WTC11 (cell line): ENCODE results near the gene MTMR8. TPM values are rescaled to one million over a fixed set of nuclear protein-coding genes. Genes with fewer than 3 reads are reported as not detected.
"Not testable (repeated sequence)": the region's sequence is repeated elsewhere in the genome, so short reads cannot be mapped to it uniquely, and the experiment has no call there.

Source experiments
- ATAC-seq: fragments of 200-7000 bp; cut with Tn5 transposase; 2 replicates; pipeline ENCODE4 v1.10.0; 2021; ENCODE audit warnings: mild to moderate bottlenecking, moderate library complexity
- CTCF ChIA-PET: fragments of 300-600 bp; sonication (Branson Sonifier 250); formaldehyde crosslinking; loops from one replicate; lab custom pipeline; 2021; ENCODE audit warnings: antibody characterized with exemption; lab: Charles Lee
- POLR2A ChIA-PET: fragments of 350-600 bp; sonication (Branson Sonifier 250); formaldehyde crosslinking; loops from one replicate; lab custom pipeline; 2021; ENCODE audit warnings: antibody characterized with exemption; lab: Charles Lee
- DNase-seq: peaks from one replicate; pipeline ENCODE4 v3.0.0; 2021; ENCODE audit warnings: low spot score
- H3K27ac Mint-ChIP-seq: 2 replicates; pipeline ENCODE4 v1.8.0; 2021; ENCODE audit warnings: mixed read lengths
- H3K27me3 Mint-ChIP-seq: 2 replicates; pipeline ENCODE4 v1.8.0; 2021; ENCODE audit warnings: low read depth, mild to moderate bottlenecking, moderate library complexity, mixed read lengths
- H3K36me3 Mint-ChIP-seq: 2 replicates; pipeline ENCODE4 v1.8.0; 2021; ENCODE audit warnings: mixed read lengths
- H3K4me1 Mint-ChIP-seq: 2 replicates; pipeline ENCODE4 v1.8.0; 2022; ENCODE audit warnings: mixed read lengths
- H3K4me3 Mint-ChIP-seq: 2 replicates; pipeline ENCODE4 v1.8.0; 2021; ENCODE audit warnings: mild to moderate bottlenecking, moderate library complexity, mixed read lengths
- H3K9me3 Mint-ChIP-seq: 2 replicates; pipeline ENCODE4 v1.8.0; 2021; ENCODE audit warnings: mixed read lengths
- E2F1 ChIP-seq: sonication (generic); formaldehyde crosslinking; IDR thresholded peaks from 2 replicates; pipeline ENCODE4 v1.8.0; 2022; ENCODE audit warnings: mild to moderate bottlenecking, missing genetic modification reagents
- EMX1 ChIP-seq: fragments of 250-450 bp; sonication (Bioruptor Pico); IDR thresholded peaks from 2 replicates; pipeline ENCODE4 v1.8.0; 2021; ENCODE audit warnings: mild to moderate bottlenecking
- HMGXB4 ChIP-seq: sonication (generic); formaldehyde crosslinking; IDR thresholded peaks from 2 replicates; pipeline ENCODE4 v1.8.1; 2023; ENCODE audit warnings: mild to moderate bottlenecking, moderate library complexity, missing genetic modification reagents
- IRF2 ChIP-seq: sonication (generic); formaldehyde crosslinking; IDR thresholded peaks from 2 replicates; pipeline ENCODE4 v1.8.0; 2022; ENCODE audit warnings: low read depth, missing genetic modification reagents, borderline replicate concordance
- NR1H2 ChIP-seq: sonication (generic); formaldehyde crosslinking; IDR thresholded peaks from 2 replicates; pipeline ENCODE4 v1.9.0; 2021; ENCODE audit warnings: mild to moderate bottlenecking, moderate library complexity, missing genetic modification reagents
- SMAD3 ChIP-seq: sonication (generic); formaldehyde crosslinking; IDR thresholded peaks from 2 replicates; pipeline ENCODE4 v1.8.0; 2022; ENCODE audit warnings: missing genetic modification reagents, mild to moderate bottlenecking, borderline replicate concordance
- ZBTB21 ChIP-seq: sonication (generic); formaldehyde crosslinking; IDR thresholded peaks from 2 replicates; pipeline ENCODE4 v1.8.1; 2023; ENCODE audit warnings: mild to moderate bottlenecking, missing genetic modification reagents, borderline replicate concordance
- ZNF423 ChIP-seq: fragments of 250-450 bp; sonication (Bioruptor Pico); IDR thresholded peaks from 2 replicates; pipeline ENCODE4 v2.1.2; 2022; ENCODE audit warnings: mild to moderate bottlenecking, moderate library complexity
- total RNA-seq: library from RNA; stranded (reverse); gene quantifications from 3 replicates; pipeline ENCODE4 v1.2.3, GENCODE V29; 2021
- TF ChIP-seq, protein P1 (sequence below): fragments of 250-450 bp; sonication (Bioruptor Pico); IDR thresholded peaks from 2 replicates; pipeline ENCODE4 v2.1.2; 2022; ENCODE audit warnings: mild to moderate bottlenecking, moderate library complexity
- TF ChIP-seq, protein P2 (sequence below): fragments of 250-450 bp; sonication (Bioruptor Pico); IDR thresholded peaks from 2 replicates; pipeline ENCODE4 v1.8.0; 2021; ENCODE audit warnings: mild to moderate bottlenecking
- TF ChIP-seq, protein P3 (sequence below): fragments of 250-450 bp; sonication (Bioruptor Pico); IDR thresholded peaks from 2 replicates; pipeline ENCODE4 v1.9.0; 2021; ENCODE audit warnings: mild to moderate bottlenecking
- TF ChIP-seq, protein P4 (sequence below): sonication (generic); formaldehyde crosslinking; conservative IDR thresholded peaks from 2 replicates; pipeline ENCODE4 v1.8.1; 2022; ENCODE audit warnings: mild to moderate bottlenecking, missing genetic modification reagents

The MTMR8 gene
- total RNA-seq, 1 experiment from 2014 or later, result 7.1 TPM

GRCh38 chrX:64427281-64427680 is 32.0 kb upstream of the MTMR8 start:
- peaks cover 36% of the 10 kb centered on the region for H3K4me1 Mint-ChIP-seq
- ATAC-seq, result no peak
- ChIA-PET POLR2A (no interaction called here), CTCF (interaction anchor here (0.7 kb wide), 1 partner anchor 34 kb away, joined by 4 read pairs; no protein-coding TSS in a partner anchor)
- no peaks in the 10 kb centered on the region; the same call in 1 of the 2 replicates for H3K27me3 Mint-ChIP-seq
- peaks cover 8% of the 10 kb centered on the region for H3K36me3 Mint-ChIP-seq
- no peak overlapping the region for H3K4me3 Mint-ChIP-seq
- TF ChIP-seq NR1H2, result no peak
- TF ChIP-seq HMGXB4 (CRISPR knock-in tag), result no peak
- TF ChIP-seq, protein P1, sequence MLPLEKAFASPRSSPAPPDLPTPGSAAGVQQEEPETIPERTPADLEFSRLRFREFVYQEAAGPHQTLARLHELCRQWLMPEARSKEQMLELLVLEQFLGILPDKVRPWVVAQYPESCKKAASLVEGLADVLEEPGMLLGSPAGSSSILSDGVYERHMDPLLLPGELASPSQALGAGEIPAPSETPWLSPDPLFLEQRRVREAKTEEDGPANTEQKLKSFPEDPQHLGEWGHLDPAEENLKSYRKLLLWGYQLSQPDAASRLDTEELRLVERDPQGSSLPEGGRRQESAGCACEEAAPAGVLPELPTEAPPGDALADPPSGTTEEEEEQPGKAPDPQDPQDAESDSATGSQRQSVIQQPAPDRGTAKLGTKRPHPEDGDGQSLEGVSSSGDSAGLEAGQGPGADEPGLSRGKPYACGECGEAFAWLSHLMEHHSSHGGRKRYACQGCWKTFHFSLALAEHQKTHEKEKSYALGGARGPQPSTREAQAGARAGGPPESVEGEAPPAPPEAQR (CRISPR knock-in tag), result no peak
- TF ChIP-seq, protein P2, sequence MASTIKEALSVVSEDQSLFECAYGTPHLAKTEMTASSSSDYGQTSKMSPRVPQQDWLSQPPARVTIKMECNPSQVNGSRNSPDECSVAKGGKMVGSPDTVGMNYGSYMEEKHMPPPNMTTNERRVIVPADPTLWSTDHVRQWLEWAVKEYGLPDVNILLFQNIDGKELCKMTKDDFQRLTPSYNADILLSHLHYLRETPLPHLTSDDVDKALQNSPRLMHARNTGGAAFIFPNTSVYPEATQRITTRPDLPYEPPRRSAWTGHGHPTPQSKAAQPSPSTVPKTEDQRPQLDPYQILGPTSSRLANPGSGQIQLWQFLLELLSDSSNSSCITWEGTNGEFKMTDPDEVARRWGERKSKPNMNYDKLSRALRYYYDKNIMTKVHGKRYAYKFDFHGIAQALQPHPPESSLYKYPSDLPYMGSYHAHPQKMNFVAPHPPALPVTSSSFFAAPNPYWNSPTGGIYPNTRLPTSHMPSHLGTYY (CRISPR knock-in tag), result no peak
- TF ChIP-seq ZNF423, result no peak
- H3K27ac Mint-ChIP-seq, result peak overlapping the region; percentile 83
- H3K9me3 Mint-ChIP-seq, result peaks cover 4% of the 10 kb centered on the region; the same call in 1 of the 2 replicates
- no peak for DNase-seq

DNA sequence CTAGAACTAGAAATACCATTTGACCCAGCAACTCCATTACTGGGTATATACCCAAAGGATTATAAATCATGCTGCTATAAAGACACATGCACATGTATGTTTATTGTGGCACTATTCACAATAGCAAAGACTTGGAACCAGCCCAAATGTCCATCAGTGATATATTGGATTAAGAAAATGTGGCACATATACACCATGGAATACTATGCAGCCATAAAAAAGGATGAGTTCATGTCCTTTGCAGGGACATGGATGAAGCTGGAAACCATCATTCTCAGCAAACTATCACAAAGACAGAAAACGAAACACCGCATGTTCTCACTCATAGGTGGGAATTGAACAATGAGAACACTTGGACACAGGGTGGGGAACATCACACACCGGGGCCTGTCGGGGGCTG is 14.5 kb upstream of the MTMR8 start:
- H3K4me3 Mint-ChIP-seq, H3K27me3 Mint-ChIP-seq, H3K36me3 Mint-ChIP-seq, ATAC-seq, DNase-seq, POLR2A ChIA-PET, CTCF ChIA-PET, H3K27ac Mint-ChIP-seq: not testable (repeated sequence)
- peaks cover 18% of the 10 kb centered on the region for H3K9me3 Mint-ChIP-seq
- H3K4me1 Mint-ChIP-seq, result peaks cover 26% of the 10 kb centered on the region

DNA sequence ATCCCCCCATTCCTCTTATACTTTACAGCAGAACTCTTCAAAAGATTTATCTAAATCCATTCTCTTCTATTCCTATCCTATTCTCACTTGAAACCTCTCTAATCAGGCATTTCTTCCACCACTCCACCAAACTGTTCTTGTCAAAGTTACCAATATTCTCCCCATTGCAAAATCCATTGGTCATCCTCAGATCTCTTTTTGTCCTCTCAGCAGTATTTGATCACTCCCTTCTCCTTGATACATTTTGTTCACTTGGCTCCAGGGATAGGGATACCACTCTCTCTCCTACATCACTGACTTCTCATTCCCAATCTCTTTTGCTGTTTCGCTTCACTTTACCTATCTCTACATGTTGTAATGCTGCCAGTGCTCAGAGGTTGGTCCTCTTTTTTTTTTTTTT is 2.8 kb upstream of the MTMR8 start:
- Mint-ChIP-seq H3K27me3 (peaks cover 4% of the 10 kb centered on the region), H3K4me1 (peaks cover 12% of the 10 kb centered on the region), H3K9me3 (no peaks in the 10 kb centered on the region), H3K4me3 (no peak overlapping the region), H3K36me3 (no peaks in the 10 kb centered on the region), H3K27ac (no peak overlapping the region)
- ChIA-PET POLR2A (no interaction called here), CTCF (no interaction called here)
- DNase-seq (no peak), ATAC-seq (no peak)
- TF ChIP-seq, protein P2 (CRISPR knock-in tag), result no peak
- TF ChIP-seq SMAD3 (CRISPR knock-in tag), result no peak
- no peak for TF ChIP-seq EMX1
- TF ChIP-seq E2F1, result no peak
- no peak for TF ChIP-seq IRF2 (CRISPR knock-in tag)
- no peak for TF ChIP-seq ZBTB21 (CRISPR knock-in tag)
- TF ChIP-seq, protein P3, sequence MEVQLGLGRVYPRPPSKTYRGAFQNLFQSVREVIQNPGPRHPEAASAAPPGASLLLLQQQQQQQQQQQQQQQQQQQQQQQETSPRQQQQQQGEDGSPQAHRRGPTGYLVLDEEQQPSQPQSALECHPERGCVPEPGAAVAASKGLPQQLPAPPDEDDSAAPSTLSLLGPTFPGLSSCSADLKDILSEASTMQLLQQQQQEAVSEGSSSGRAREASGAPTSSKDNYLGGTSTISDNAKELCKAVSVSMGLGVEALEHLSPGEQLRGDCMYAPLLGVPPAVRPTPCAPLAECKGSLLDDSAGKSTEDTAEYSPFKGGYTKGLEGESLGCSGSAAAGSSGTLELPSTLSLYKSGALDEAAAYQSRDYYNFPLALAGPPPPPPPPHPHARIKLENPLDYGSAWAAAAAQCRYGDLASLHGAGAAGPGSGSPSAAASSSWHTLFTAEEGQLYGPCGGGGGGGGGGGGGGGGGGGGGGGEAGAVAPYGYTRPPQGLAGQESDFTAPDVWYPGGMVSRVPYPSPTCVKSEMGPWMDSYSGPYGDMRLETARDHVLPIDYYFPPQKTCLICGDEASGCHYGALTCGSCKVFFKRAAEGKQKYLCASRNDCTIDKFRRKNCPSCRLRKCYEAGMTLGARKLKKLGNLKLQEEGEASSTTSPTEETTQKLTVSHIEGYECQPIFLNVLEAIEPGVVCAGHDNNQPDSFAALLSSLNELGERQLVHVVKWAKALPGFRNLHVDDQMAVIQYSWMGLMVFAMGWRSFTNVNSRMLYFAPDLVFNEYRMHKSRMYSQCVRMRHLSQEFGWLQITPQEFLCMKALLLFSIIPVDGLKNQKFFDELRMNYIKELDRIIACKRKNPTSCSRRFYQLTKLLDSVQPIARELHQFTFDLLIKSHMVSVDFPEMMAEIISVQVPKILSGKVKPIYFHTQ (CRISPR knock-in tag), result no peak
- TF ChIP-seq, protein P4, sequence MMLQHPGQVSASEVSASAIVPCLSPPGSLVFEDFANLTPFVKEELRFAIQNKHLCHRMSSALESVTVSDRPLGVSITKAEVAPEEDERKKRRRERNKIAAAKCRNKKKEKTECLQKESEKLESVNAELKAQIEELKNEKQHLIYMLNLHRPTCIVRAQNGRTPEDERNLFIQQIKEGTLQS (CRISPR knock-in tag), result no peak
